Caco-2 (cell line): ENCODE measurements around the gene LCTL. TPM values are rescaled to one million over a fixed set of nuclear protein-coding genes. Genes with fewer than 3 reads are reported as not detected.

ENCODE experiments used
- BruUV-seq: library from RNA; stranded (reverse); fragments of 400-500 nt; replicated peaks from 2 replicates; lab custom pipeline; 2021; lab: Mats Ljungman, UMichigan
- CTCF ChIA-PET: fragments of 300-600 bp; sonication (Branson Sonifier 250); formaldehyde crosslinking; loops from one replicate; lab custom pipeline; 2022; ENCODE audit warnings: antibody characterized with exemption; lab: Charles Lee
- POLR2A ChIA-PET: fragments of 300-600 bp; sonication (Branson Sonifier 250); formaldehyde crosslinking; loops from one replicate; lab custom pipeline; 2022; ENCODE audit warnings: antibody characterized with exemption; lab: Charles Lee
- DNase-seq, 2 experiments: peaks; one replicate each; pipeline versions ENCODE4 v3.0.0 to v3.0.0-alpha.2; 2020 to 2022
- H3K27me3 ChIP-seq: replicated peaks from 2 replicates; pipeline ENCODE4 v1.6.0; 2011; ENCODE audit warnings: low read length; ENCODE audit not compliant: control insufficient read depth, insufficient read depth
- H3K36me3 ChIP-seq: 2 replicates; pipeline ENCODE4 v1.5.1; 2011; ENCODE audit warnings: low read length; ENCODE audit not compliant: control insufficient read depth, insufficient read depth
- H3K4me1 ChIP-seq: fragments of 250-450 bp; sonication (Bioruptor Pico); 2 replicates; pipeline ENCODE4 v1.5.1; 2020; ENCODE audit warnings: mild to moderate bottlenecking
- H3K4me3 ChIP-seq: 2 replicates; pipeline ENCODE4 v1.5.1; 2011; ENCODE audit warnings: low read depth, mild to moderate bottlenecking, control low read depth, low read length
- H3K9me3 ChIP-seq: fragments of 250-450 bp; sonication (Bioruptor Pico); 2 replicates; pipeline ENCODE4 v1.5.1; 2020; ENCODE audit warnings: mild to moderate bottlenecking, moderate library complexity
- H3K27ac Mint-ChIP-seq: one replicate; pipeline ENCODE4 v1.8.0; 2022; ENCODE audit warnings: mixed read lengths; ENCODE audit not compliant: unreplicated experiment
- H3K27me3 Mint-ChIP-seq: one replicate; pipeline ENCODE4 v1.8.0; 2022; ENCODE audit warnings: mixed read lengths; ENCODE audit not compliant: insufficient read depth, unreplicated experiment
- H3K36me3 Mint-ChIP-seq: one replicate; pipeline ENCODE4 v1.8.0; 2022; ENCODE audit warnings: mild to moderate bottlenecking, mixed read lengths; ENCODE audit not compliant: insufficient read depth, unreplicated experiment
- H3K4me1 Mint-ChIP-seq: one replicate; pipeline ENCODE4 v1.8.0; 2022; ENCODE audit warnings: low read depth, mixed read lengths; ENCODE audit not compliant: unreplicated experiment
- H3K4me3 Mint-ChIP-seq: one replicate; pipeline ENCODE4 v1.8.0; 2022; ENCODE audit warnings: mild to moderate bottlenecking, moderate library complexity, mixed read lengths; ENCODE audit not compliant: unreplicated experiment
- H3K9me3 Mint-ChIP-seq: one replicate; pipeline ENCODE4 v1.8.0; 2022; ENCODE audit warnings: mixed read lengths; ENCODE audit not compliant: unreplicated experiment
- intact Hi-C: fragments of 100-400 bp; cut with micrococcal nuclease; formaldehyde crosslinking; loops from one replicate; pipeline ENCODE4 v1.10.0; 2022; ENCODE audit not compliant: unreplicated experiment
- total RNA-seq: library from RNA; stranded (reverse); gene quantifications from 2 replicates; pipeline ENCODE4 v1.2.3, GENCODE V29; 2022
- TF ChIP-seq, protein P1 (sequence below), 2 experiments: fragments of 200-600 bp in 1 of 2; IDR thresholded peaks; 1 replicate in 1 of 2; 2 replicates in 1 of 2; pipeline versions ENCODE4 v1.5.1 to v1.8.0; 2011 to 2022; ENCODE audit warnings: antibody characterized with exemption in 1 of 2, control low read depth in 1 of 2, inconsistent platforms in 1 of 2, low read depth in 1 of 2, low read length in 1 of 2, mild to moderate bottlenecking in 1 of 2, moderate library complexity in 1 of 2; ENCODE audit not compliant: insufficient read depth in 1 of 2, severe bottlenecking in 1 of 2, unreplicated experiment in 1 of 2

LCTL gene
- total RNA-seq, 1 experiment from 2014 or later: not detected

DNA sequence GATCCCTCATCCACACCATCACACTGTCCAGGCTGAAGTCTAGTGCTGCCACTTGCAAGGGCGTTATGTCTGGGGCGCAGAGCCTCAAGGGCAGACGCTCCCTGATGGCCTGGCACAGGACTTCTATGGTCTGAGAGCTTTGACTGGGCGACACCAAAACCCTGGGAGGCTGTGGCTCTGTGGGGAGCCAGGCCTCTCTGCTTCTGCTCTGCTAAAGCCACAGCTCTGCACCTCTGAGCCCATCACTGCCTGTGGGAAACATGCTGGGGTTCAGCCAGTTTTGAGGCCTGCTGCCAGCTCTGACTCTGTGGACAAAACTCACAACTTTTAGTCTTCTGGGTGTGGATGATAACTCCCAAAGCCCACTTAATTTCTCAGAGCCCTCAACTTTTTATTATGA is 6.3 kb upstream of the LCTL start:
- Mint-ChIP-seq H3K27ac (no peak overlapping the region), H3K4me1 (no peaks in the 10 kb centered on the region), H3K36me3 (no peaks in the 10 kb centered on the region), H3K4me3 (no peak overlapping the region), H3K9me3 (no peaks in the 10 kb centered on the region), H3K27me3 (no peaks in the 10 kb centered on the region)
- TF ChIP-seq, protein P1, sequence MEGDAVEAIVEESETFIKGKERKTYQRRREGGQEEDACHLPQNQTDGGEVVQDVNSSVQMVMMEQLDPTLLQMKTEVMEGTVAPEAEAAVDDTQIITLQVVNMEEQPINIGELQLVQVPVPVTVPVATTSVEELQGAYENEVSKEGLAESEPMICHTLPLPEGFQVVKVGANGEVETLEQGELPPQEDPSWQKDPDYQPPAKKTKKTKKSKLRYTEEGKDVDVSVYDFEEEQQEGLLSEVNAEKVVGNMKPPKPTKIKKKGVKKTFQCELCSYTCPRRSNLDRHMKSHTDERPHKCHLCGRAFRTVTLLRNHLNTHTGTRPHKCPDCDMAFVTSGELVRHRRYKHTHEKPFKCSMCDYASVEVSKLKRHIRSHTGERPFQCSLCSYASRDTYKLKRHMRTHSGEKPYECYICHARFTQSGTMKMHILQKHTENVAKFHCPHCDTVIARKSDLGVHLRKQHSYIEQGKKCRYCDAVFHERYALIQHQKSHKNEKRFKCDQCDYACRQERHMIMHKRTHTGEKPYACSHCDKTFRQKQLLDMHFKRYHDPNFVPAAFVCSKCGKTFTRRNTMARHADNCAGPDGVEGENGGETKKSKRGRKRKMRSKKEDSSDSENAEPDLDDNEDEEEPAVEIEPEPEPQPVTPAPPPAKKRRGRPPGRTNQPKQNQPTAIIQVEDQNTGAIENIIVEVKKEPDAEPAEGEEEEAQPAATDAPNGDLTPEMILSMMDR (IDR thresholded peaks at IDR 0.05; ENCODE audit: insufficient read depth in 1 of 2, low read depth in 1 of 2, low read length in 1 of 2, severe bottlenecking in 1 of 2, unreplicated experiment in 1 of 2): no peak
- H3K27me3 ChIP-seq: no peaks in the 10 kb centered on the region
- H3K4me3 ChIP-seq: no peak overlapping the region
- no peak for DNase-seq
- POLR2A ChIA-PET: no interaction called here
- intact Hi-C loops: no loop called here
- CTCF ChIA-PET: no interaction called here
- H3K9me3 ChIP-seq: no peaks in the 10 kb centered on the region
- BruUV-seq: no TSS peak
- H3K36me3 ChIP-seq: no peaks in the 10 kb centered on the region
- H3K4me1 ChIP-seq: no peaks in the 10 kb centered on the region

DNA sequence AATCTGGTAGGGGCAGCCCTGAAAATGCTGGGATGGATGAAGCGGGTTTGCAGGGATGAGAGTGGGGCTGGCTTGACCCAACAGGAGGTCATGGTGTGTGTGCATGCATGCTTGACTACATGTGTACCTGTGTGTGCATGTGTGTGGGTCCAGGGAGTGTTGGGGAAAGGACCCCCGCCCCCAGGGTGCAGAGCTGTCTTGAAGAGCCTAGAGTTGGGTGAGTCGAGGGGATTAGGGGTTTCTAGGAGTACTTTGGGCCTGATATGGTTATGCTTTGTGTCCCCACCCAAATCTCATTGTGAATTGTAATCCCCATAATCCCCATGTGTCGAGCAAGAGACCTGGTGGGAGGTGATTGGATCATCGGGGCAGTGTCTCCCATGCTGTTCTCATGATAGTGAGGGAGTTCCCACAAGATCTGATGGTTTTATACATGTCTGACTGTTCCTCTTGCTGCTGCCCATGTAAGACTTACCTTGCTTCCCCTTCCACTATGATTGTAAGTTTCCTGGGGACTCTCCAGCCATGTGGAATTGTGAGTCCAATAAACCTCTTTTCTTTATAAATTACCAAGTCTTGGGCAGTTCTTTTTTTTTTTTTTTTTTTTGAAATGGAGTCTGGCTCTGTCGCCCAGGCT is 5.2 kb upstream of the LCTL start:
- H3K36me3 ChIP-seq: no peaks in the 10 kb centered on the region
- no peaks in the 10 kb centered on the region for H3K27me3 ChIP-seq
- TF ChIP-seq, protein P1 (IDR thresholded peaks at IDR 0.05; ENCODE audit: insufficient read depth in 1 of 2, low read depth in 1 of 2, low read length in 1 of 2, severe bottlenecking in 1 of 2, unreplicated experiment in 1 of 2): no peak
- Mint-ChIP-seq H3K9me3 (no peaks in the 10 kb centered on the region), H3K27me3 (no peaks in the 10 kb centered on the region), H3K36me3 (no peaks in the 10 kb centered on the region), H3K4me1 (no peaks in the 10 kb centered on the region), H3K4me3 (no peak overlapping the region), H3K27ac (no peak overlapping the region)
- BruUV-seq: no TSS peak
- no peak for DNase-seq
- ChIA-PET POLR2A (no interaction called here), CTCF (no interaction called here)
- no peaks in the 10 kb centered on the region for H3K4me1 ChIP-seq
- intact Hi-C loops: no loop called here
- no peaks in the 10 kb centered on the region for H3K9me3 ChIP-seq
- H3K4me3 ChIP-seq: no peak overlapping the region

DNA sequence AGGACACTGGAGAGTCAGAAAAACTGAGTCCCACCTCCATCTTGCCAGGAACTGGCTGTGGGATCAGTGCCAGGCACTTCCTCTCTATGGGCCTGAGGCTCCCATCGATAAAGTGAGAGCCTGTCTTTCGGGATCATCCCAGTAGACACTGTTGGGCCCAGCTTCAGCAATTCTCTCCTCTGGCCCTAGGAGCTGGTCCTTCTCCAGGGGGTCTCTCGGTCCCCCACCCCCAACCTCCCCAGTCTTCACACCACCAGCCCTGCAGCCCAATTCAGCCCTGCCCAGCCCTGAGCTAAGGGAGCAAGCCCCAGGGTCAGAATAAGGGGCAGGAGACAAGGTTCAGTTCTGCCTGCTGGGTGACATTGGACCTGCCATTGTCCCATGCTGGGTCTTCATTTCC is 4.5 kb upstream of the LCTL start:
- Histone ChIP-seq H3K36me3 (no peaks in the 10 kb centered on the region), H3K9me3 (no peaks in the 10 kb centered on the region), H3K4me1 (no peaks in the 10 kb centered on the region), H3K4me3 (no peak overlapping the region), H3K27me3 (no peaks in the 10 kb centered on the region)
- no peak overlapping the region for H3K27ac Mint-ChIP-seq
- no peak overlapping the region for H3K4me3 Mint-ChIP-seq
- TF ChIP-seq, protein P1 (IDR thresholded peaks at IDR 0.05; ENCODE audit: insufficient read depth in 1 of 2, low read depth in 1 of 2, low read length in 1 of 2, severe bottlenecking in 1 of 2, unreplicated experiment in 1 of 2): no peak
- ChIA-PET CTCF (no interaction called here), POLR2A (no interaction called here)
- DNase-seq: no peak
- H3K36me3 Mint-ChIP-seq: no peaks in the 10 kb centered on the region
- intact Hi-C loops: no loop called here
- no peaks in the 10 kb centered on the region for H3K27me3 Mint-ChIP-seq
- H3K9me3 Mint-ChIP-seq: no peaks in the 10 kb centered on the region
- BruUV-seq: no TSS peak
- H3K4me1 Mint-ChIP-seq: no peaks in the 10 kb centered on the region
